ENCODE results near the gene LYPLAL1. TPM values are rescaled to one million over a fixed set of nuclear protein-coding genes. Genes with fewer than 3 reads are reported as not detected.

Gene LYPLAL1
- total RNA-seq, 1 donor from 2014 or later = 16.0 TPM

DNA sequence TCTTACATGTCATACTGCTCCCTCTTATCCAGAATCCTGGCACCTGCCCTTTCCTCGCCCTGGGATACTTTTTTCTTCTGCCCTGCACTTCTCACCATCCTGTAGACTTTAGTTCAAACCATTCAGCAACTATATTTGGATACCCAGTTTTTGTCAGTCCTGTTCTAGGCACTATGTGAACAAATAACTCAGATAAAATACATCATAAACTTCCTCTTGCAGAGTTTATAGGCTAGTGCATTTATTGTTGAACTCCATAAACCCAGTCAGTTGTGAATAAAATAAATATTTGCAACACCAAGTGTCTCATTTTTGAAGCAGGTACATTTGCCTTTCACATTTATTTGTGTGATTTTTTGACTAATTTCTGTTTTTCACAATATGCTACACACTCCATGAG is 4.3 kb downstream of the LYPLAL1 start:
- H3K36me3 Mint-ChIP-seq (ENCODE audit: unreplicated experiment) = peaks cover 21% of the 10 kb centered on the region
- peaks cover 42% of the 10 kb centered on the region for H3K4me1 Mint-ChIP-seq (ENCODE audit: unreplicated experiment)
- no peaks in the 10 kb centered on the region for H3K27me3 Mint-ChIP-seq (ENCODE audit: unreplicated experiment)
- TF ChIP-seq, protein P1, sequence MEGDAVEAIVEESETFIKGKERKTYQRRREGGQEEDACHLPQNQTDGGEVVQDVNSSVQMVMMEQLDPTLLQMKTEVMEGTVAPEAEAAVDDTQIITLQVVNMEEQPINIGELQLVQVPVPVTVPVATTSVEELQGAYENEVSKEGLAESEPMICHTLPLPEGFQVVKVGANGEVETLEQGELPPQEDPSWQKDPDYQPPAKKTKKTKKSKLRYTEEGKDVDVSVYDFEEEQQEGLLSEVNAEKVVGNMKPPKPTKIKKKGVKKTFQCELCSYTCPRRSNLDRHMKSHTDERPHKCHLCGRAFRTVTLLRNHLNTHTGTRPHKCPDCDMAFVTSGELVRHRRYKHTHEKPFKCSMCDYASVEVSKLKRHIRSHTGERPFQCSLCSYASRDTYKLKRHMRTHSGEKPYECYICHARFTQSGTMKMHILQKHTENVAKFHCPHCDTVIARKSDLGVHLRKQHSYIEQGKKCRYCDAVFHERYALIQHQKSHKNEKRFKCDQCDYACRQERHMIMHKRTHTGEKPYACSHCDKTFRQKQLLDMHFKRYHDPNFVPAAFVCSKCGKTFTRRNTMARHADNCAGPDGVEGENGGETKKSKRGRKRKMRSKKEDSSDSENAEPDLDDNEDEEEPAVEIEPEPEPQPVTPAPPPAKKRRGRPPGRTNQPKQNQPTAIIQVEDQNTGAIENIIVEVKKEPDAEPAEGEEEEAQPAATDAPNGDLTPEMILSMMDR (IDR thresholded peaks at IDR 0.05) = no peak
- no peak for DNase-seq (ENCODE audit: extremely low spot score, unreplicated experiment)
- H3K27ac Mint-ChIP-seq (ENCODE audit: unreplicated experiment) = peak overlapping the region; percentile 3
- no peak overlapping the region for H3K4me3 Mint-ChIP-seq (ENCODE audit: unreplicated experiment)
- H3K9me3 Mint-ChIP-seq (ENCODE audit: unreplicated experiment) = no peaks in the 10 kb centered on the region

DNA sequence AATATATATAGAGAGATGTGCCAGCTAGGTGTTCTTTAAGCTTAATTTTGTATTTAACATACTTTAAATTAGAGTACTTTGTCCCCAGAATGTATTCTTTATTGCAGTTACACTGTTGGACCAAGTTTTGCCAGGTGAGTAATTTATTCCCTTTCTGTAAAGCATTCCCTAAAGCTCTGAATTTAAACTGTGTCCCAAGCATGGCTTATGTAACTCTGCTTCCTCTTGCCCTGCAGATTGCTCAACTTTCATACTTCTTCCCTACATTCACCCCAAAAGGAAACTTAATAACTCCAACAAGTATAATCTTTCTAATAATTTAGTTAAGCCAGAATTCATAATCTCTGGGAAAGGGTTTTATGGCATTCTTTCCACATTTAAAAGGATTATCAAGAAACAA is 5.6 kb downstream of the LYPLAL1 start:
- H3K4me3 Mint-ChIP-seq (ENCODE audit: unreplicated experiment) = no peak overlapping the region
- peaks cover 33% of the 10 kb centered on the region for H3K4me1 Mint-ChIP-seq (ENCODE audit: unreplicated experiment)
- H3K27ac Mint-ChIP-seq (ENCODE audit: unreplicated experiment) = no peak overlapping the region
- H3K9me3 Mint-ChIP-seq (ENCODE audit: unreplicated experiment) = peaks cover 4% of the 10 kb centered on the region
- peaks cover 28% of the 10 kb centered on the region for H3K36me3 Mint-ChIP-seq (ENCODE audit: unreplicated experiment)
- no peaks in the 10 kb centered on the region for H3K27me3 Mint-ChIP-seq (ENCODE audit: unreplicated experiment)
- TF ChIP-seq, protein P1 (IDR thresholded peaks at IDR 0.05) = no peak
- no peak for DNase-seq (ENCODE audit: extremely low spot score, unreplicated experiment)

DNA sequence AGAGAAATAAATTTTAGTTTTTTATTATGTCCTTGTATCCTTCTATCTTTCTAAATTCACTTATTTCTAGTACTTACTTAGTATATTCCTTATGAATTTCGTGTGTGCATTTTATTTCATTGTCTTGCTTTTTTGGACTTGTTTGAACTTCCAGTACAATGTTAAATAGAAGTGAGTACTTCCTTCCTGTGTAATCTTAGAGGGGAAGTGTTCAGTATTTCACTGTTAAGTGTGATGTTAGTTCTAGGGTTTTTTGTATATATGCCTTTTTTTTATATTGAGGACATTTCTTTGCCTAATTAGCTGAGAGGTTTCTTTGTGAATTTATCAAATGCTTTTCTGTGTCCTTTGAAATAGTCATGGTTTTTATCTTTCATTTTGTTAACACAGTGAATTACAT is 10.7 kb downstream of the LYPLAL1 start:
- H3K36me3 Mint-ChIP-seq (ENCODE audit: unreplicated experiment) = peaks cover 42% of the 10 kb centered on the region
- TF ChIP-seq, protein P1 (IDR thresholded peaks at IDR 0.05) = no peak
- no peaks in the 10 kb centered on the region for H3K27me3 Mint-ChIP-seq (ENCODE audit: unreplicated experiment)
- no peak for DNase-seq (ENCODE audit: extremely low spot score, unreplicated experiment)
- H3K4me1 Mint-ChIP-seq (ENCODE audit: unreplicated experiment) = peaks cover 17% of the 10 kb centered on the region
- no peak overlapping the region for H3K4me3 Mint-ChIP-seq (ENCODE audit: unreplicated experiment)
- H3K27ac Mint-ChIP-seq (ENCODE audit: unreplicated experiment) = no peak overlapping the region
- peaks cover 15% of the 10 kb centered on the region for H3K9me3 Mint-ChIP-seq (ENCODE audit: unreplicated experiment)

DNA sequence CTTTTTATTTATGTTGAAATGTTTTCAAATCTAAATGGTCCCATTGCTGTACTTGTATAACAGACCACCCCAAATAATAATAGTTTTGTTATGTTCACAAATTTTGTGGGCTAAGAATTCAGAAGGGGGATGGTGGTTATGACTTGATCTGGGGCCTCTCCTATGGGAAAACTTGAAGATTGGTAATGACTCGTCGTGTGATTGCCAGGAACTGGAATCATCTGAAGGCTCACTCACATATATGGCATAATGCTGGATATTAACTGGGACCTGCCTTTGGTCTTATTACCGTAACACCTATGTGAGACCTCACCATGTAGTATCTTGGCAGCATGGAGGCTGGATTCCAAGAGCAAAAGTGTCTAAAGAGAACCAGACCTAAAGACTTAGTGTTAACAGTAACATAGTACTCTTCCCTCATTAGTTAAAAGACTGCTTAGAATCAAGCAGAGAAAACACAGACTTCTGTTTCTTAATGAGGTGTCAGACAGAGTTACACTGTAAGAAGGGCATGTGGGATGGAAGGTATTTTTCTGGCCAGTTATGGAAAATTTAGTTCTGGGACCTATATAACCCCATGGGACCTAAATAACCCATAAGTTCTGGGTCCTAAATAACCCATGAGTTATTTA is 11.9 kb downstream of the LYPLAL1 start:
- peaks cover 15% of the 10 kb centered on the region for H3K9me3 Mint-ChIP-seq (ENCODE audit: unreplicated experiment)
- no peaks in the 10 kb centered on the region for H3K27me3 Mint-ChIP-seq (ENCODE audit: unreplicated experiment)
- H3K27ac Mint-ChIP-seq (ENCODE audit: unreplicated experiment) = no peak overlapping the region
- no peak for DNase-seq (ENCODE audit: extremely low spot score, unreplicated experiment)
- H3K36me3 Mint-ChIP-seq (ENCODE audit: unreplicated experiment) = peaks cover 34% of the 10 kb centered on the region
- no peak overlapping the region for H3K4me3 Mint-ChIP-seq (ENCODE audit: unreplicated experiment)
- TF ChIP-seq, protein P1 (IDR thresholded peaks at IDR 0.05) = no peak
- peaks cover 20% of the 10 kb centered on the region for H3K4me1 Mint-ChIP-seq (ENCODE audit: unreplicated experiment)

DNA sequence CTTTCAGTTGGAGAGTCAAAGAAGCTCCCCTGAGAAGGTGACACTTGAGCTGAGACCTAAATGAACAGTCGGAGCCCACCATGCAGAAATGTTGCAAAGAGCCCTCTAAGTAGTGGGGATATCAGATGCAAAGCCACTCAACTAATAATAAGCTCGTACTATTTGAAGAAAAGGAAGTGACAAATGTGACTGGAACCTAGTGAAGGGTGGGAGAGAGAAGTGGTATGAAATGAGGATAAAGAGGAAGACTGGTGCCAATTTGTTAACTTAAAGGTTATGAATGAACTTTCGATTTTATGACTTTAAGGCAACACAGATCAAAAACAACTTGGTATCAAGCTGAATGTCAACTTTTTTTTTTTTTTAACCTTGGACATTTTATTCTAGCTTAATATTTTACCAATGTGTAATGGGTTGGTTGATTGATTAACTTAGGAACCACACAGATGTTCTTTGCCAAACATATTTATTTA is 14.7 kb downstream of the LYPLAL1 start:
- TF ChIP-seq, protein P1 (IDR thresholded peaks at IDR 0.05) = no peak
- no peak for DNase-seq (ENCODE audit: extremely low spot score, unreplicated experiment)
- Mint-ChIP-seq H3K4me3 (ENCODE audit: unreplicated experiment) (no peak overlapping the region), H3K4me1 (ENCODE audit: unreplicated experiment) (peaks cover 20% of the 10 kb centered on the region), H3K27ac (ENCODE audit: unreplicated experiment) (peak overlapping the region; percentile 56), H3K9me3 (ENCODE audit: unreplicated experiment) (peaks cover 15% of the 10 kb centered on the region), H3K27me3 (ENCODE audit: unreplicated experiment) (no peaks in the 10 kb centered on the region), H3K36me3 (ENCODE audit: unreplicated experiment) (peaks cover 33% of the 10 kb centered on the region)

Data from osteocyte (in vitro differentiated cells).